GM21367 (cell line): ENCODE data around the gene PIGZ.

ENCODE experiments used
- ATAC-seq: cut with Tn5 transposase; IDR thresholded peaks from one replicate; pipeline ENCODE4 v1.9.1; 2021; ENCODE audit not compliant: unreplicated experiment

Gene PIGZ

GRCh38 chr3:196968233-196969133 is at the start of gene PIGZ:
Gene PIGZ (minus strand): TSS chr3:196968833. CDS start chr3:196952031, 16,802 bp downstream.
- peak; percentile 39 for ATAC-seq

- no peak for ATAC-seq
Observed at GRCh38 chr3:197017003-197017402, 48.4 kb upstream of the PIGZ start.

- no peak for ATAC-seq
Observed at GRCh38 chr3:197015790-197016736, 47.4 kb upstream of the PIGZ start.

- no peak for ATAC-seq
Observed at GRCh38 chr3:197014942-197015575, 46.4 kb upstream of the PIGZ start.

GRCh38 chr3:197014024-197014423 is 45.4 kb upstream of the PIGZ start:
- no peak for ATAC-seq

GRCh38 chr3:197012540-197012883 is 43.9 kb upstream of the PIGZ start:
- ATAC-seq = no peak

- ATAC-seq = no peak
Observed at GRCh38 chr3:197011780-197012539, 43.3 kb upstream of the PIGZ start.

GRCh38 chr3:197010556-197011351 is 42.1 kb upstream of the PIGZ start:
- no peak for ATAC-seq

- ATAC-seq = no peak
Observed at GRCh38 chr3:197009532-197010019, 40.9 kb upstream of the PIGZ start.

- no peak for ATAC-seq
Observed at GRCh38 chr3:197008436-197009209, 40.0 kb upstream of the PIGZ start.

- no peak for ATAC-seq
Observed at GRCh38 chr3:197007953-197008352, 39.3 kb upstream of the PIGZ start.

- no peak for ATAC-seq
Observed at GRCh38 chr3:197007296-197007940, 38.8 kb upstream of the PIGZ start.

GRCh38 chr3:197006860-197007259 is 38.2 kb upstream of the PIGZ start:
- ATAC-seq = no peak

GRCh38 chr3:197006446-197006845 is 37.8 kb upstream of the PIGZ start:
- no peak for ATAC-seq

- ATAC-seq = no peak
Observed at GRCh38 chr3:197003461-197004385, 35.1 kb upstream of the PIGZ start.

GRCh38 chr3:197002701-197003454 is 34.2 kb upstream of the PIGZ start:
- ATAC-seq = peak; percentile 60
